Measurements from ENCODE around the gene LDLRAD4.

DNA sequence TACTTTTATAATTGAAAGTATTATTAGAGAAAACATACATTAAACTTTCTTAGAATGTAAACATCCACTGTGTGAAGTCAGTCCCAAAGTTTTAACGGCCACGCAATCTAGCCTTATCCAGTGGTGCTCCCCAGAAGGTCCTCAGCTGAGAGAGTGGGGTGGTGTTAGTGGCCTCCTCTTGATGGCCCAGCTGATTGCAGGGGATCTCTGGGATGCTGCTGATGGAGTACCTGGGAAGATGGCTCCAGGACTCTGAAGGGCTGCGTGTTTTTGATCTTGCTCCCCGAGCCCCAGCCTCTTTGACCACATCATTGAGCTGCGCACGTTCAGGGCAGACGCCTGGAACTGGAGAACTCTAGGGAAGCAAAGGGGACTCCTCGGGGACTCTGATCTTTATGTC is 326.4 kb downstream of the LDLRAD4 start:
- TF ChIP-seq HDGF (IDR thresholded peaks at IDR 0.05; ENCODE audit: borderline replicate concordance) (no peak), TARDBP (IDR thresholded peaks at IDR 0.05) (no peak), SP1 (IDR thresholded peaks at IDR 0.05) (no peak), ELF4 (IDR thresholded peaks at IDR 0.05) (no peak), FOXA1 (IDR thresholded peaks at IDR 0.05) (no peak), BHLHE40 (IDR thresholded peaks at IDR 0.05; ENCODE audit: borderline replicate concordance) (no peak), FOXM1 (IDR thresholded peaks at IDR 0.05; ENCODE audit: borderline replicate concordance) (no peak), NFRKB (IDR thresholded peaks at IDR 0.05) (no peak), L3MBTL2 (conservative IDR thresholded peaks at IDR 0.05) (no peak), FOXK2 (IDR thresholded peaks at IDR 0.05) (no peak)

Measured in HEK293T (cell line).